ENCODE results near the gene CREB5. TPM values are rescaled to one million over a fixed set of nuclear protein-coding genes. Genes with fewer than 3 reads are reported as not detected.

The CREB5 gene
- total and polyA plus RNA-seq, 7 donors = 0.86 to 33.8 (median 16.6) TPM

- Histone ChIP-seq H3K9me3 (no peaks in the 10 kb centered on the region), H3K27me3 (ENCODE audit: insufficient read depth in 3 of 3, low read length in 2 of 3) (no peaks in the 10 kb centered on the region), H3K4me1 (peaks cover 50% of the 10 kb centered on the region), H3K4me3 (no peak overlapping the region), H3K36me3 (ENCODE audit: insufficient read depth in 1 of 2, low read depth in 1 of 2) (no peaks in the 10 kb centered on the region), H3K27ac (no peak overlapping the region)
- DNase-seq (no peak), ATAC-seq (no peak)
- 59 to 70% (median 62%) methylated on average over 5 of the region's 5 CpGs for WGBS, 3 donors
- intact Hi-C loops (cut with DNase I) = no loop called here
- no peak for TF ChIP-seq CTCF (IDR thresholded peaks at IDR 0.05)
These were observed 335.1 kb downstream of the CREB5 start for GRCh38 chr7:28747404-28747803.

GRCh38 chr7:28747854-28748253 is 335.5 kb downstream of the CREB5 start:
- no peaks in the 10 kb centered on the region for H3K36me3 ChIP-seq (ENCODE audit: insufficient read depth in 1 of 2, low read depth in 1 of 2)
- no peaks in the 10 kb centered on the region for H3K9me3 ChIP-seq
- ATAC-seq = no peak
- H3K4me3 ChIP-seq = no peak overlapping the region
- peaks cover 50% of the 10 kb centered on the region for H3K4me1 ChIP-seq
- intact Hi-C loops (cut with DNase I) = no loop called here
- H3K27me3 ChIP-seq (ENCODE audit: insufficient read depth in 3 of 3, low read length in 2 of 3) = no peaks in the 10 kb centered on the region
- WGBS, 3 donors = 41 to 61% (median 45%) methylated on average over 3 of the region's 3 CpGs
- TF ChIP-seq CTCF (IDR thresholded peaks at IDR 0.05) = no peak
- no peak overlapping the region for H3K27ac ChIP-seq
- no peak for DNase-seq

GRCh38 chr7:28748346-28748745 is 336.0 kb downstream of the CREB5 start:
- intact Hi-C loops (cut with DNase I) = no loop called here
- H3K27ac ChIP-seq = no peak overlapping the region
- no peaks in the 10 kb centered on the region for H3K9me3 ChIP-seq
- ATAC-seq = no peak
- no peaks in the 10 kb centered on the region for H3K36me3 ChIP-seq (ENCODE audit: insufficient read depth in 1 of 2, low read depth in 1 of 2)
- TF ChIP-seq CTCF (IDR thresholded peaks at IDR 0.05) = no peak
- H3K4me1 ChIP-seq = peaks cover 50% of the 10 kb centered on the region
- H3K4me3 ChIP-seq = no peak overlapping the region
- no peaks in the 10 kb centered on the region for H3K27me3 ChIP-seq (ENCODE audit: insufficient read depth in 3 of 3, low read length in 2 of 3)
- WGBS, 3 donors = 44 to 77% (median 52%) methylated on average over 4 of the region's 4 CpGs
- no peak for DNase-seq

GRCh38 chr7:28748933-28749584 is 336.7 kb downstream of the CREB5 start:
- ATAC-seq (peak; percentile 72 to 94 (median 84)), DNase-seq (peak; percentile 63 to 69)
- H3K27ac ChIP-seq = no peak overlapping the region
- peaks cover 50% of the 10 kb centered on the region for H3K4me1 ChIP-seq
- no peak overlapping the region for H3K4me3 ChIP-seq
- no peaks in the 10 kb centered on the region for H3K36me3 ChIP-seq (ENCODE audit: insufficient read depth in 1 of 2, low read depth in 1 of 2)
- whole genome bisulfite sequencing, 3 donors = 71 to 86% (median 83%) methylated on average over 5 of the region's 5 CpGs
- intact Hi-C loops (cut with DNase I) = no loop called here
- no peaks in the 10 kb centered on the region for H3K9me3 ChIP-seq
- H3K27me3 ChIP-seq (ENCODE audit: insufficient read depth in 3 of 3, low read length in 2 of 3) = no peaks in the 10 kb centered on the region
- no peak for TF ChIP-seq CTCF (IDR thresholded peaks at IDR 0.05)

GRCh38 chr7:28749638-28750037 is 337.3 kb downstream of the CREB5 start:
- Histone ChIP-seq H3K4me1 (peaks cover 50% of the 10 kb centered on the region), H3K4me3 (no peak overlapping the region), H3K9me3 (no peaks in the 10 kb centered on the region), H3K36me3 (ENCODE audit: insufficient read depth in 1 of 2, low read depth in 1 of 2) (no peaks in the 10 kb centered on the region), H3K27me3 (ENCODE audit: insufficient read depth in 3 of 3, low read length in 2 of 3) (no peaks in the 10 kb centered on the region), H3K27ac (no peak overlapping the region)
- ATAC-seq = no peak
- 14 to 43% (median 15%) methylated on average over 2 of the region's 2 CpGs for WGBS, 3 donors
- no peak for DNase-seq
- intact Hi-C loops (cut with DNase I) = no loop called here
- no peak for TF ChIP-seq CTCF (IDR thresholded peaks at IDR 0.05)

All from psoas muscle (tissue), 8 donors.